Liver (tissue), 9 donors: ENCODE results near the gene BCAP31. TPM values are rescaled to one million over a fixed set of nuclear protein-coding genes. Genes with fewer than 3 reads are reported as not detected.
"Not testable (repeated sequence)": the region's sequence is repeated elsewhere in the genome, so short reads cannot be mapped to it uniquely, and the experiment has no call there.

ENCODE experiments used
- DNase-seq: peaks from one replicate; pipeline ENCODE4 v3.0.0-alpha.2; 2017; ENCODE audit warnings: low spot score
- H3K27ac ChIP-seq, 2 donors: one replicate each; pipeline ENCODE4 v1.7.0; 2013; ENCODE audit warnings: inconsistent platforms in 2 of 2, low read length in 2 of 2, control low read depth in 1 of 2, low read depth in 1 of 2, mild to moderate bottlenecking in 1 of 2
- H3K27me3 ChIP-seq, 4 donors: one replicate each; pipeline versions ENCODE4 v1.6.1 to v1.7.0; 2013; ENCODE audit warnings: low read length in 3 of 4, inconsistent platforms in 1 of 4, mild to moderate bottlenecking in 1 of 4, moderate library complexity in 1 of 4; ENCODE audit not compliant: control insufficient read depth in 4 of 4, insufficient read depth in 4 of 4
- H3K36me3 ChIP-seq, 4 donors: one replicate each; pipeline versions ENCODE4 v1.6.1 to v1.7.0; 2013; ENCODE audit warnings: low read length in 3 of 4, mild to moderate bottlenecking in 3 of 4, low read depth in 1 of 4, moderate library complexity in 1 of 4; ENCODE audit not compliant: control insufficient read depth in 4 of 4, insufficient read depth in 3 of 4
- H3K4me1 ChIP-seq, 4 donors: one replicate each; pipeline versions ENCODE4 v1.6.1 to v1.7.0; 2013; ENCODE audit warnings: low read length in 3 of 4, mild to moderate bottlenecking in 3 of 4, moderate library complexity in 1 of 4; ENCODE audit not compliant: control insufficient read depth in 4 of 4, insufficient read depth in 4 of 4
- H3K4me3 ChIP-seq, 3 donors: one replicate each; pipeline versions ENCODE4 v1.6.1 to v1.7.0; 2013; ENCODE audit warnings: low read length in 3 of 3, control low read depth in 1 of 3, low read depth in 1 of 3, mild to moderate bottlenecking in 1 of 3
- H3K9ac ChIP-seq, 2 donors: one replicate each; pipeline ENCODE4 v1.7.0; 2013; ENCODE audit warnings: low read length in 2 of 2, mild to moderate bottlenecking in 2 of 2, moderate library complexity in 2 of 2, control low read depth in 1 of 2, low read depth in 1 of 2
- H3K9me3 ChIP-seq, 4 donors: one replicate each; pipeline versions ENCODE4 v1.6.1 to v1.7.0; 2013; ENCODE audit warnings: low read length in 3 of 4; ENCODE audit not compliant: control insufficient read depth in 4 of 4
- EGR1 ChIP-seq, 2 donors: IDR thresholded peaks; 2 replicates each; pipeline ENCODE4 v1.6.1; 2016 to 2018; ENCODE audit warnings: antibody characterized with exemption in 2 of 2, low read depth in 2 of 2
- FOXA1 ChIP-seq: IDR thresholded peaks from 2 replicates; pipeline ENCODE4 v1.6.1; 2016; ENCODE audit warnings: antibody characterized with exemption
- FOXA2 ChIP-seq: IDR thresholded peaks from 2 replicates; pipeline ENCODE4 v1.6.1; 2016; ENCODE audit warnings: antibody characterized with exemption
- GABPA ChIP-seq, 2 donors: IDR thresholded peaks in 1 of 2; conservative IDR thresholded peaks in 1 of 2; 2 replicates each; pipeline ENCODE4 v1.6.1; 2016; ENCODE audit warnings: antibody characterized with exemption in 2 of 2, mild to moderate bottlenecking in 1 of 2, moderate library complexity in 1 of 2
- HNF4G ChIP-seq: IDR thresholded peaks from 2 replicates; pipeline ENCODE4 v1.6.1; 2016; ENCODE audit warnings: antibody characterized with exemption
- JUND ChIP-seq, 2 donors: IDR thresholded peaks; 2 replicates each; pipeline ENCODE4 v1.6.1; 2016; ENCODE audit warnings: antibody characterized with exemption in 2 of 2
- NR2F2 ChIP-seq: IDR thresholded peaks from 2 replicates; pipeline ENCODE4 v1.6.1; 2016; ENCODE audit warnings: antibody characterized with exemption
- RAD21 ChIP-seq, 2 donors: IDR thresholded peaks; 2 replicates each; pipeline ENCODE4 v1.6.1; 2016; ENCODE audit warnings: antibody characterized with exemption in 2 of 2, mild to moderate bottlenecking in 2 of 2
- SP1 ChIP-seq: IDR thresholded peaks from 2 replicates; pipeline ENCODE4 v1.6.1; 2018; ENCODE audit warnings: antibody characterized with exemption, mild to moderate bottlenecking
- YY1 ChIP-seq: IDR thresholded peaks from 2 replicates; pipeline ENCODE4 v1.6.1; 2016; ENCODE audit warnings: antibody characterized with exemption, mild to moderate bottlenecking
- WGBS: extraction: QIAGEN DNeasy Blood & Tissue Kit; methylation state at CpG from one replicate; pipeline ENCODE4 v1.1.7; 2013; 5-methylcytosine and 5-hydroxymethylcytosine counted together
- polyA plus RNA-seq, 2 donors: library from polyadenylated mRNA; stranded (reverse) in 1 of 2; unstranded in 1 of 2; fragments of 200-250 nt in 1 of 2; fragments of >200 nt in 1 of 2; fragmentation: Nextera tagmentation in 1 of 2; extraction: Ambion mirVana in 1 of 2; gene quantifications; one replicate each; pipeline versions ENCODE4 v1.2.1 to v1.2.3, GENCODE V29; 2013 to 2015
- total RNA-seq, 2 donors: library from RNA; depleted of rRNA; stranded (reverse); fragments of >200 nt; gene quantifications; one replicate each; pipeline ENCODE4 v1.2.3, GENCODE V29; 2014
- TF ChIP-seq, protein P1 (sequence below): IDR thresholded peaks from 2 replicates; pipeline ENCODE4 v1.6.1; 2016; ENCODE audit warnings: antibody characterized with exemption
- TF ChIP-seq, protein P2 (sequence below): IDR thresholded peaks from 2 replicates; pipeline ENCODE4 v1.6.1; 2016; ENCODE audit warnings: antibody characterized with exemption
- TF ChIP-seq, protein P3 (sequence below): IDR thresholded peaks from 2 replicates; pipeline ENCODE4 v1.6.1; 2016; ENCODE audit warnings: antibody characterized with exemption
- TF ChIP-seq, protein P4 (sequence below): IDR thresholded peaks from 2 replicates; pipeline ENCODE4 v1.6.1; 2016; ENCODE audit warnings: antibody characterized with exemption, mild to moderate bottlenecking
- TF ChIP-seq, protein P5 (sequence below): fragments of 150-350 bp; IDR thresholded peaks from 2 replicates; pipeline ENCODE4 v1.5.1; 2017; ENCODE audit warnings: improper control_type of control experiment, low read depth, low read length; ENCODE audit not compliant: missing input control
- donor health status: healthy.
- donor health status: healthy.
- donor health status: healthy.
- donor health status: healthy.
- donor health status: healthy.

BCAP31 gene
- total and polyA plus RNA-seq, 4 donors: 64.6 to 158 (median 119) TPM

DNA sequence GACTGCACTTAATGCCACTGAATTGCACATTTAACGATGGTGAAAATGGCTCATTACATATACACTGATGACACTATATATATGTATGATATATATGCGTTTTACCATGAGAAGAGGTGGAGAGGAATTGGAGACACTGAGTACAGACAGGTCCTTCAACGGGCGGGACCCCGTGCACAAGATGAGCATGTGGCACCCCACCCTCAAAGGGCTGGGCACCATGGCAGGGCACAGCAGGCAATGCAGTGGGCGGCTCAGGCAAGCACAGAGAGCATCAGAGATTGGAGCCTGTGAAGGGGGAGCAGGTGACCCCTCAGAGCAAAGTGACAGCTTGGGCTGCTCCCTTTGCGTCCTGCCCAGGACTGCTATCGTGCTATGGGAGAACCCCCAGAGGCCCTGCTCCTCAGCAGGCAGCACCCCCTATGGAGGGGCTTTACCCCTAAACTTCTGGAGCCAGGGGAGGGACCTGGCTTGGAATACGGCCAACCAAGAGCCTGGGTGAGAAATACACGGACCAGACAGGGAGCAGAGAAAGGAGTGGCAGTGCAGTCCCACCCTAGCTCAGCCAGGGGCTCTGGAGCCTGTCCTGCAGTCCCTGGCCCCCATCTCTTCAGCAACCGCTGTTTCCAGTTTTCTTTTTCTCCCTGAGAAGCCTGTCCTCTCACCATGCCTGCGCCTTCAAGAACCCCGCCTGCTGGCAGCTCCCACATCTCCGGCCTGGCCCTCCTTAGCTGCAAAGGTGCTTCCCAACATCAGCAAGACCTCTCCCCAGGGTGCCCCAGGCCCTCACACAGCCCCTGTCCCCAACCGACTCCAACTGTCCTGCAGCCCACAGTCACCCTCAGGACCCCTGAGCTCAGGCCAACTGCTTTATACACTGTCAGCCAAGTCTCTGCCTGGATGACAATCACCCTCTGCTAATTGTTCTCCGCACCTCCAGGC lies 26.0 kb downstream of the BCAP31 start:
- H3K36me3 ChIP-seq: peaks cover 0 to 18% (median 2%) of the 10 kb centered on the region in 4 donors
- WGBS: 93% methylated on average over 14 of the region's 16 CpGs
- H3K4me3 ChIP-seq: no peak overlapping the region
- H3K27ac ChIP-seq: no peak overlapping the region
- H3K27me3 ChIP-seq: no peaks in the 10 kb centered on the region
- no peak for DNase-seq
- H3K9ac ChIP-seq: no peak overlapping the region
- no peaks in the 10 kb centered on the region for H3K9me3 ChIP-seq
- no peak for TF ChIP-seq RAD21 (IDR thresholded peaks at IDR 0.05)
- TF ChIP-seq GABPA (IDR thresholded peaks at IDR 0.05 in 1 of 2, conservative IDR thresholded peaks at IDR 0.05 in 1 of 2): no peak
- no peak for TF ChIP-seq HNF4G
- TF ChIP-seq FOXA2: no peak
- TF ChIP-seq NR2F2: no peak
- TF ChIP-seq, protein P1, sequence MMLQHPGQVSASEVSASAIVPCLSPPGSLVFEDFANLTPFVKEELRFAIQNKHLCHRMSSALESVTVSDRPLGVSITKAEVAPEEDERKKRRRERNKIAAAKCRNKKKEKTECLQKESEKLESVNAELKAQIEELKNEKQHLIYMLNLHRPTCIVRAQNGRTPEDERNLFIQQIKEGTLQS: no peak
- TF ChIP-seq, protein P2, sequence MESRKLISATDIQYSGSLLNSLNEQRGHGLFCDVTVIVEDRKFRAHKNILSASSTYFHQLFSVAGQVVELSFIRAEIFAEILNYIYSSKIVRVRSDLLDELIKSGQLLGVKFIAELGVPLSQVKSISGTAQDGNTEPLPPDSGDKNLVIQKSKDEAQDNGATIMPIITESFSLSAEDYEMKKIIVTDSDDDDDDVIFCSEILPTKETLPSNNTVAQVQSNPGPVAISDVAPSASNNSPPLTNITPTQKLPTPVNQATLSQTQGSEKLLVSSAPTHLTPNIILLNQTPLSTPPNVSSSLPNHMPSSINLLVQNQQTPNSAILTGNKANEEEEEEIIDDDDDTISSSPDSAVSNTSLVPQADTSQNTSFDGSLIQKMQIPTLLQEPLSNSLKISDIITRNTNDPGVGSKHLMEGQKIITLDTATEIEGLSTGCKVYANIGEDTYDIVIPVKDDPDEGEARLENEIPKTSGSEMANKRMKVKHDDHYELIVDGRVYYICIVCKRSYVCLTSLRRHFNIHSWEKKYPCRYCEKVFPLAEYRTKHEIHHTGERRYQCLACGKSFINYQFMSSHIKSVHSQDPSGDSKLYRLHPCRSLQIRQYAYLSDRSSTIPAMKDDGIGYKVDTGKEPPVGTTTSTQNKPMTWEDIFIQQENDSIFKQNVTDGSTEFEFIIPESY: no peak
- no peak for TF ChIP-seq FOXA1
- no peak for TF ChIP-seq YY1
- no peak for TF ChIP-seq JUND (IDR thresholded peaks at IDR 0.05)
- TF ChIP-seq, protein P3, sequence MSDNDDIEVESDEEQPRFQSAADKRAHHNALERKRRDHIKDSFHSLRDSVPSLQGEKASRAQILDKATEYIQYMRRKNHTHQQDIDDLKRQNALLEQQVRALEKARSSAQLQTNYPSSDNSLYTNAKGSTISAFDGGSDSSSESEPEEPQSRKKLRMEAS: no peak
- no peak for TF ChIP-seq EGR1 (IDR thresholded peaks at IDR 0.05; ENCODE audit: low read depth in 2 of 2)
- TF ChIP-seq, protein P4, sequence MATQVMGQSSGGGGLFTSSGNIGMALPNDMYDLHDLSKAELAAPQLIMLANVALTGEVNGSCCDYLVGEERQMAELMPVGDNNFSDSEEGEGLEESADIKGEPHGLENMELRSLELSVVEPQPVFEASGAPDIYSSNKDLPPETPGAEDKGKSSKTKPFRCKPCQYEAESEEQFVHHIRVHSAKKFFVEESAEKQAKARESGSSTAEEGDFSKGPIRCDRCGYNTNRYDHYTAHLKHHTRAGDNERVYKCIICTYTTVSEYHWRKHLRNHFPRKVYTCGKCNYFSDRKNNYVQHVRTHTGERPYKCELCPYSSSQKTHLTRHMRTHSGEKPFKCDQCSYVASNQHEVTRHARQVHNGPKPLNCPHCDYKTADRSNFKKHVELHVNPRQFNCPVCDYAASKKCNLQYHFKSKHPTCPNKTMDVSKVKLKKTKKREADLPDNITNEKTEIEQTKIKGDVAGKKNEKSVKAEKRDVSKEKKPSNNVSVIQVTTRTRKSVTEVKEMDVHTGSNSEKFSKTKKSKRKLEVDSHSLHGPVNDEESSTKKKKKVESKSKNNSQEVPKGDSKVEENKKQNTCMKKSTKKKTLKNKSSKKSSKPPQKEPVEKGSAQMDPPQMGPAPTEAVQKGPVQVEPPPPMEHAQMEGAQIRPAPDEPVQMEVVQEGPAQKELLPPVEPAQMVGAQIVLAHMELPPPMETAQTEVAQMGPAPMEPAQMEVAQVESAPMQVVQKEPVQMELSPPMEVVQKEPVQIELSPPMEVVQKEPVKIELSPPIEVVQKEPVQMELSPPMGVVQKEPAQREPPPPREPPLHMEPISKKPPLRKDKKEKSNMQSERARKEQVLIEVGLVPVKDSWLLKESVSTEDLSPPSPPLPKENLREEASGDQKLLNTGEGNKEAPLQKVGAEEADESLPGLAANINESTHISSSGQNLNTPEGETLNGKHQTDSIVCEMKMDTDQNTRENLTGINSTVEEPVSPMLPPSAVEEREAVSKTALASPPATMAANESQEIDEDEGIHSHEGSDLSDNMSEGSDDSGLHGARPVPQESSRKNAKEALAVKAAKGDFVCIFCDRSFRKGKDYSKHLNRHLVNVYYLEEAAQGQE: no peak
- TF ChIP-seq SP1: no peak
- TF ChIP-seq, protein P5, sequence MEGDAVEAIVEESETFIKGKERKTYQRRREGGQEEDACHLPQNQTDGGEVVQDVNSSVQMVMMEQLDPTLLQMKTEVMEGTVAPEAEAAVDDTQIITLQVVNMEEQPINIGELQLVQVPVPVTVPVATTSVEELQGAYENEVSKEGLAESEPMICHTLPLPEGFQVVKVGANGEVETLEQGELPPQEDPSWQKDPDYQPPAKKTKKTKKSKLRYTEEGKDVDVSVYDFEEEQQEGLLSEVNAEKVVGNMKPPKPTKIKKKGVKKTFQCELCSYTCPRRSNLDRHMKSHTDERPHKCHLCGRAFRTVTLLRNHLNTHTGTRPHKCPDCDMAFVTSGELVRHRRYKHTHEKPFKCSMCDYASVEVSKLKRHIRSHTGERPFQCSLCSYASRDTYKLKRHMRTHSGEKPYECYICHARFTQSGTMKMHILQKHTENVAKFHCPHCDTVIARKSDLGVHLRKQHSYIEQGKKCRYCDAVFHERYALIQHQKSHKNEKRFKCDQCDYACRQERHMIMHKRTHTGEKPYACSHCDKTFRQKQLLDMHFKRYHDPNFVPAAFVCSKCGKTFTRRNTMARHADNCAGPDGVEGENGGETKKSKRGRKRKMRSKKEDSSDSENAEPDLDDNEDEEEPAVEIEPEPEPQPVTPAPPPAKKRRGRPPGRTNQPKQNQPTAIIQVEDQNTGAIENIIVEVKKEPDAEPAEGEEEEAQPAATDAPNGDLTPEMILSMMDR: no peak
- H3K4me1 ChIP-seq: no peaks in the 10 kb centered on the region

DNA sequence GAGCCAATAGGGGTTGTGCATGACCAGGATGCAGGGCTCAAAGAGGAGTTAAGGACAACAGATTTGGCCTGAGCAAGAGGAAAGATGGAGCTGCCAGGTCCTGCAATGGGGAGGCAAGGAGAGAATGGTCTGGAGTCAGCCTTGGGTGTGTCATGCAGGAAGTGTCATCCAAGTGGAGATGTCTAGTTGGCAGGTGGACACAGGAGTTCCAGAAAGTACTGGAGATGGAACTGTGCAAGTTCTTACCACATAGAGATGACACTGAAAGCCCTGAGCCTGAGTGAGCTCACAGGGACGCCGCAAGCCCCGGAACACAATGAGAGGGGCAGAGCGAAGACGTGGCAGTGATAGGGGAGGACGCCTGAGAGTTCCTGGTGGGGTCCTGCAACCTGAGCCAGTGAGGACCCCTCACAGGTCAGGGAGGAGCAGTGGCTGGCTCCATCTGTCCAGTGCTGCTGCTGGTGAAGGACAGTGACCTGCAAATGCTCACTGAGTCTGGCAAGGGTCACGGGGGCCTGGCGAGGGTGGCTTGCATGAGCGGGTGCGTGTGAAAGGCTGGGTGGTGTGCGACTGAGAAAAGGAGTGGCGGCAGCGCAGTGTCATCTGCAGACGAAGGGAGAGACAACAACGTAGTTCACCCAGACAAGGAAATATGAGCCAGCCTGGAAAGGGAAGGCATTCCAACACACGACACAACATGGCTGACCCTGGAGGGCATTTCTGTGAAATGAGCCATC lies 27.0 kb downstream of the BCAP31 start:
- H3K27ac ChIP-seq, H3K4me3 ChIP-seq, H3K4me1 ChIP-seq, H3K9me3 ChIP-seq, DNase-seq, H3K9ac ChIP-seq, H3K27me3 ChIP-seq: not testable (repeated sequence)
- WGBS: 96% methylated on average over 16 of the region's 16 CpGs
- peaks cover 0 to 12% (median under 1%) of the 10 kb centered on the region in 4 donors for H3K36me3 ChIP-seq

DNA sequence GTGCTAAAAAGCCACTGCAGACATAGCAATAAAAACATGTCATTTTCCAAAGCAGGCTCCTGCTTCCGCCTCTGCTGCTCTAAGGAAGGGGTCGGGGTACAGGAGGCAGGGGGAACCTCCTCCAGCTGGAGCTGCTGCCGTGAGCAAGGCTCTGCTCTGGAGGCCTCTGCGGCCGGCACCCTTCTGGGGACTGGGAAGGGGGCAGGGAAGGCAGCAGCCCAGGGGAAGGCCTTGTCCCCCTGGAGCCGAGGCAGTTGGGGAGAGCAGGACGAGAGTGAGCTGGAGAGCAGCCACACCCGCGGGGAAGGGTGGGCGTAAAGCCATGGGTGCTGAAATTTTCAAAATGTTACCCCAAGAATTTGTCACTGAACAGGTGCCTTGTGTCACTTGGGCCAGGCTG lies 27.6 kb downstream of the BCAP31 start:
- not testable (repeated sequence) for H3K9ac ChIP-seq, H3K9me3 ChIP-seq, DNase-seq, H3K4me1 ChIP-seq, H3K27ac ChIP-seq, H3K4me3 ChIP-seq, H3K27me3 ChIP-seq, H3K36me3 ChIP-seq
- 93% methylated on average over 10 of the region's 10 CpGs for WGBS
